NCI-H460 (cell line): ENCODE measurements around the gene PTPRG. TPM values are rescaled to one million over a fixed set of nuclear protein-coding genes. Genes with fewer than 3 reads are reported as not detected.
A peak's percentile ranks its signal among the peaks of the same experiment; 100 is the strongest.

Source experiments
- DNase-seq: peaks from one replicate; pipeline ENCODE4 v3.0.0-alpha.2; 2016; ENCODE audit warnings: low read depth; ENCODE audit errors: extremely low read depth
- total RNA-seq: library from RNA; depleted of rRNA; stranded (reverse); fragments of >200 nt; shearing (Covaris generic); gene quantifications from 2 replicates; pipeline ENCODE4 v1.2.3, GENCODE V29; 2014

PTPRG gene
- total RNA-seq, 1 experiment from 2014 or later = 24.9 TPM

- no peak for DNase-seq
Observed at GRCh38 chr3:62276658-62277180, 715.3 kb downstream of the PTPRG start.

DNA sequence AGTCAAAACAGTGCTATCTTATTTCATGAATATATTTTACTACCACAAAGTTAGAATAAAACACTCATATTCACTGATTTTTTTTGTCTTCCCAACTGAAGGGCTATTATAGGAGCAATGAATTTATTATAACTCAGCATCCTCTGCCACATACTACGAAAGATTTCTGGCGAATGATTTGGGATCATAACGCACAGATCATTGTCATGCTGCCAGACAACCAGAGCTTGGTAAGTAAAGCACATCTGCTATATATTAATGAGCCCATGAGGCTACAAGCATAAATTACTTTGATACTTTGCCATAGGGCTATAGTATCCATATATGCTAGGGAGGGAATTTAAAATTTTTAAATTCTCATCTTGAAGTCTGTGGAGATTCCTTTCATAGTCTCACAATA lies 716.1 kb downstream of the PTPRG start:
- DNase-seq = no peak

- no peak for DNase-seq
Observed at GRCh38 chr3:62277986-62278385, 716.6 kb downstream of the PTPRG start.

- no peak for DNase-seq
Observed at GRCh38 chr3:62281726-62282125, 720.4 kb downstream of the PTPRG start.

DNA sequence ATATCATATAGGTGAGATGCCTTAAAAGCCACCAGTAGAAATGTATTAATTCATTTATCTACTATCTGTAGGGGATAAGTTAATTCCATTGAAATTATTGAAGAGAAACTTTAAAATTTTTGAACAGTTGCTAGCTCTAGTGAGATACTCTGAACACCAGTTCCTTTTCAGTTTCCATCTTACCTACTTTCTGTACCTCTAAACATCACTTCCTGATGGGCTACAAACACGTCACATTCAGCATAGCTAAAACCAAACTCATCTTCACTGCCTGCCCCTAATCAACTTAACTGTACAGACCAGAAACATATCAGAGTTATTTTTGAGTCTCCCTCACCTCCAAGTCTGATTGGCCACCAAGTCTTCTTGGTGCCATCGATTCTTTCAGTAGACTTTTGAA lies 723.1 kb downstream of the PTPRG start:
- DNase-seq = no peak

DNA sequence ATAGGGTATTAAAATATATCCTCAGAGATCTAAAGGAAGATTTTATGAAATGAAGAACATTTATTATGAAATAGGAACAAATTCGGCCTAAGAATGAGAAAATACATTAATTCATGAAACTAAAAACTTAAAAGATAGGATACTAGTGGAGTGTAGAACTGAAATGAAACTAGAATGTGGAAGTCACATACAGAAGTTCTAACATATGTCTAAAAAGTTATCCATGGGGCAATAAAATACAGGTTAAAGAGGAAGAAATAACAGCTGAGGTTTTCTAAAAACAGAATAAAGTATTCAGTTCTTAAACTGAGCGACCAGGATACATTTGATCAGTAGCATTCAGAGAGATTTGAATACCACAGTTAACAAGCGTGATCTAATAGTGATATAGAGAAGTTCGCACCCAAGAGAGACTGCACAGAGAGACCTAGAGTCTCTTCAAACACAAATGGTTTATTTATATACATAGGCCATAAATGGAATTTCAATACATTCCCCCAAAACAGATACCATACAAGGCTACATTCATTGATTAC lies 726.1 kb downstream of the PTPRG start:
- no peak for DNase-seq

DNA sequence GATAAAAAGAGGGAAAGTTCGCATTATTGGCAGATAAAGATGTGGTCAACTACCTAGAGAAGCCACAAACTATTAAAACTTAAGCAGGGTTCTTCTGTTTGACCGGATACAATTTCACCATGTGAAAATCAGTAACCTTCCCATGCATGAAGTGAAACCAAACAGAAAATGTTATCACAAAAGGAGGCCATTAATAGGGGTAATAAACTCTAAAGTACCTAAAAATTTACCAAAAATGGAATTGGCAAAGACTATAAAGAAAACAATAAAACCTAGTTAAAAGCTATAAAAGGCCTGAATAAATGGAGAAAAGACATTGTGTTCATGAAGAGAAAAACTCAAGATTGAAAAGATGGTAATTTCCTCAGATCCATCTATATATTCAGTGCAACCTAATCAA lies 728.6 kb downstream of the PTPRG start:
- DNase-seq = no peak

- no peak for DNase-seq
Observed at GRCh38 chr3:62293051-62293780, 731.8 kb downstream of the PTPRG start.

DNA sequence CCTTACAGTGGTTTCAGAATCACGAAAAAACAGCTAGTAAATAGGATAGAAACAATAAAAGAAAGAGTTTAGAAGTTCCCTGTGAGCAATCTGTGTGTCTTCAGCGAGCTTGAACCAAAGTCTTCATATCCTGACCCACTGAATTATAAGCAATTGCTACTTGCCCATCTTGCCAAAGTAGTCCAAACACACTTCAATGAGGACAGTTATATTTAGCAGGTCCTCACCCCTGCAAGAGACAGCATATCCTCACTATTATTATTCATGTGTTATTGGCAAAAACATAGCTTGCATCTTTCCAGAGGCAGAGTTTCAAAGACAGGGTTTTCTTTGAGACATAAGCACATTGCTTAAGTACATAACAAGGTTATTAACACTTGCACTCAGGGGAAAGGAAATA lies 734.2 kb downstream of the PTPRG start:
- DNase-seq = no peak

GRCh38 chr3:62300617-62301016 lies 739.2 kb downstream of the PTPRG start:
- DNase-seq = no peak

- DNase-seq = no peak
Observed at GRCh38 chr3:62312201-62312600, 750.8 kb downstream of the PTPRG start.

GRCh38 chr3:62316525-62316924 lies 755.2 kb downstream of the PTPRG start:
- no peak for DNase-seq

DNA sequence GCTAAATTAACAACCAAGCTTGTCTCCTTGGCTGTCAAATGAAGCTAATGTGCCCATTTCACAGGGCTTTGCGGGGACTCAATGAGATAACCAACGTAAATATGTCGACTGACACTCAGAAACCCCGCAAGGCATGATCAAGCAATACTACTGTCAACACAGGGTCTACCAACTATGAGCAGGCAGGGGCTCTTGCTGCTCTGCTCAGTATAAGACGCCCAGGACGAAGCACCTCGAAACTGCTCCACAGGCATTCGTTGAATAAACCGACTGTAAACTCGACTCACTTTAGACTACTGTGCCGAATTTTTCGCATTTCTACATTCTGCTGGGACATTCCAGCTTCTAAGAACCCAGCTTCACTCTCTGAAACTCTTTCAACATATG lies 757.0 kb downstream of the PTPRG start:
- no peak for DNase-seq

DNA sequence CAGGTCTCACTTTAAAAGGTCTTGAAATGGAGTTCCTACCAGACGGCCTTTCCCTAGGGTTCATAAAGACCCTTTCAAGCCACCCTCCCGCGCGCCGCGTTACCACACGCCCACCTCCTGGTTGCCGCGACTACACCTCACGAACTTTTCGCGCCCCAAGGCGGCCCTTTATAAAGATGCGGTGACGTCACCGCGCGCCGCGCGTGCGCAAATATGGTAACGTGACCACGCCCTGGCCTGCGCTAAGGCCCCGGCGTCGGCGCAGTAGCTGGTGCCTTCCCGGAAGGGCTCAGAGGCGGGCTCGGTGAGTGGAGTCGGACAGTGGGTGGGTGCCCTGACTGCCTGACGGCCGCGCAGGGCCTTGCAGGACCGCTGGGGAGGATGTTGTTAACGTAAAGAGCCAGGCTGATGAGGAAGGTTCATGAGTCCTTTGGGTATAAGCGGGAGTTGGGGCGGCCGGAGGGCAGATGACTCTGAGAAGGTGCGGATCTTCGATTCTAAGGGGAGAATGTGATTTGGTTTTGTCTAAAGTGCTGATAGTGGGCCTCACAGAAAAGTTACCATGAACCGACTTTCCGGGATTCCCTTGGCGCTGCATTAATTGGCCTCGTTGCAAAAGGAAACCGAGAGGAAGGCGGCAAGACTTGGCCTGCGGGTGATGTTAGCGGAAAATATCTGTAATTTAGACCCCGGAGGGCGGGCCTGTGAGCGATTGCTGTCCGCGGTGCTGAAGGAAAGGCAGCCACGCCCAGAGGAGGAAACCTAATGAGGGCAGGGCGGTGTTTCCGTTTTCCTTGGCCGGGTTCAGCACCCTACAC lies 757.6 kb downstream of the PTPRG start:
- DNase-seq = peak; percentile 77

- no peak for DNase-seq
Observed at GRCh38 chr3:62319570-62320243, 758.3 kb downstream of the PTPRG start.

DNA sequence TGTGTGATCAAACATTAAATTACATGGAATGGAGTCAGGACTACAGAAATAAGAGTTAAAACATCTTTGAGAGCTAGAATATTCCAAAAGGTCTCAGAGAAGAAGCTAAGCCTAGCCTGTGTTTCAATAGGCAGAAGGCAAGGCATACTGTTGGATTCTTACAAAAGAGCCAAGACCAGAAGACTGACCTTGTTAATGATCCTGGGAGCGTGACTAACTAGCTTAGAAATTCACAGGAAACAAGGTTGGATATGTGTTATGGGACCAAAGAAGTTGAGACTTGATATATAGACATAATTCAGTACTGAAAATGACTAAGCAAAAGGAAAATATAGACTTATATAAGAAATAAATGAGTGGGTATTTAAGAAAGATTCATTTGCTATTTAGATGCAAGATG lies 761.9 kb downstream of the PTPRG start:
- DNase-seq = no peak

DNA sequence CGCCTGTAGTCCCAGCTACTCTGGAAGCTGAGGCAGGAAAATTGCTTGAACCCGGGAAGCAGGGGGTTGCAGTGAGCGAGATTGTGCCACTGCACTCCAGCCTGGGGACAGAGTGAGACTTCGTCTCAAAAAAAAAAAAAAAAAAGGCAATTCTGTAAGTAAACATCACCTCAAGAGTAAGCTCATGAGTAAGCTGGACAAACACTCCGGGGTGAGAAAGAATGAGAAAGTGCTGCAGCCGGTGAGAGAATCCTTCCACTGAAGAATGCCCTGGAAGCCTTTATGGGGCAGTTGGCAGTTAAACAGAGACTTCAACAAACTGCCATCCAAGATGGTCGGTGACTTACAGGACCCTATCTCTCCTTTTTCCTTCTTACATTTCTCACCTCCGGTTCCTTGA lies 764.5 kb downstream of the PTPRG start:
- DNase-seq = no peak

DNA sequence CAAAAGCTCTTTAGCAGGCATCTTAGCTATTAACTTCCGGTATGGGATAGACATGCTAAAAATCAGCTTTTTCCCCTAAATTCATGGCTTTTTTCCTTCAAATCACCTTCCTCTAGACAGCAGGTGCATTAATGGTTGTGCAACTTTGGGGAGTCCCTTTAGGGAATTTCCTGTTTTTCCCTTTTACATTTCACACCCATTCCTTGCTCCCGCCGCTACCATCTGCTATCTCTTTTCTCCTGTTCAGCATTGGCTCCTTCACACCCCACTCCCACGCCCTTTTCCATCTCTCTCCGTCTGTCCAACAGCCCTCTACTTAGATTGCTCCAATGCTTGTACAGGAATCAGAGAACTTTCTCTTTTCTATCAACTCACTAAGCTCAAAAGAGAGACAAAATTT lies 768.6 kb downstream of the PTPRG start:
- no peak for DNase-seq

DNA sequence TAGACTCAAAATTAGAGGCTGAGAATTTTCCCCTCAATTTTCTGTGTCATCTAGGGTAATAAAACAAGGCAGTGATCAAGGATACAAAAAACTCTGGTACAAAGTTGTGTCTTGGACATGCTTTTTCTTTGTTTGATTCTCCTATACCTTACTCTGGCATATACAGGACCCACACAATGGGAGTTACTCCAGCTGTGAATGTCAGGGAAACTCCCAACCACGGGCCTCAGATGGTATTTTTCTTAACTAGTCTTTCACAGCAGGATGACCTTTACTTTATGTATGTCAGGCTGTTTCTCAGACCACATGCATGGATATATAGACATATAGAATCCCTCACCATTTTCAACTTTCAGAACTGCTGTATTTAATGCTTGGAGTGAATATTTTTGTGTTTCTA lies 770.6 kb downstream of the PTPRG start:
- DNase-seq = no peak

- DNase-seq = peak; percentile 8
Observed at GRCh38 chr3:62332835-62333244, 771.5 kb downstream of the PTPRG start.

DNA sequence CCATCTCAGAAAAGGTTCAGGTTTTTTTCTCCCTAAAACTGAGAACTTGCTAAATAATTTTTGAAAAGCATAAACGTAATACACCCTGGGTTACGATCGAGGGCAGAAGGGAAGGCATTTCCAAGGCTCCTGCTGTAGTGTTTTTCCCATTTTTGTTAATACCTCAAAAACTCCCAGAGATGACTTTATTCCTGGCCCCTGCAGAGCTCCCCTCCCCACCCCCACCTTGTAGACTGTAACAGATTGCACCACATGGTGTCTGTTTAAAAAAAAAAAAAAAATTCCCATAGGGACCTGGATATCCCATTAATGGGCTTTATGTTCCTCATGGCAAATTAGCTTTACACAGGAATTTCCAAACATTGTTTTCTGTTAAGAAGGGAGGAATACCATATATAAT lies 773.8 kb downstream of the PTPRG start:
- no peak for DNase-seq
